Endodermal cell (in vitro differentiated cells): ENCODE data around the gene FNDC5. TPM values are rescaled to one million over a fixed set of nuclear protein-coding genes. Genes with fewer than 3 reads are reported as not detected.

Experiments used
- DNase-seq: peaks from one replicate; pipeline ENCODE4 v3.0.0-alpha.2; 2017
- H3K27ac ChIP-seq: 2 replicates; pipeline ENCODE4 v1.5.1; 2013; ENCODE audit warnings: mild to moderate bottlenecking, low read depth, low read length, moderate library complexity
- H3K27me3 ChIP-seq: 2 replicates; pipeline ENCODE4 v1.6.1; 2013; ENCODE audit warnings: mild to moderate bottlenecking, low read length, moderate library complexity; ENCODE audit not compliant: insufficient read depth, control insufficient read depth, poor library complexity, severe bottlenecking
- H3K36me3 ChIP-seq: 2 replicates; pipeline ENCODE4 v1.7.0; 2013; ENCODE audit warnings: mild to moderate bottlenecking, low read length, moderate library complexity; ENCODE audit not compliant: control insufficient read depth, insufficient read depth
- H3K4me1 ChIP-seq: one replicate; pipeline ENCODE4 v1.7.0; 2013; ENCODE audit warnings: low read length; ENCODE audit not compliant: control insufficient read depth, insufficient read depth
- H3K4me3 ChIP-seq: 2 replicates; pipeline ENCODE4 v1.5.1; 2013; ENCODE audit warnings: mild to moderate bottlenecking, low read length, moderate library complexity
- H3K9ac ChIP-seq: 2 replicates; pipeline ENCODE4 v1.6.1; 2013; ENCODE audit warnings: mild to moderate bottlenecking, low read length, moderate library complexity; ENCODE audit not compliant: poor library complexity, severe bottlenecking; ENCODE audit errors: extremely low read depth
- H3K9me3 ChIP-seq: 2 replicates; pipeline ENCODE4 v1.6.1; 2013; ENCODE audit warnings: mild to moderate bottlenecking, low read length, moderate library complexity; ENCODE audit not compliant: control insufficient read depth
- H3K27ac Mint-ChIP-seq: 2 replicates; pipeline ENCODE4 v1.8.0; 2020; ENCODE audit warnings: mixed read lengths
- H3K27me3 Mint-ChIP-seq: 2 replicates; pipeline ENCODE4 v1.8.0; 2021; ENCODE audit warnings: mild to moderate bottlenecking, mixed read lengths; ENCODE audit not compliant: insufficient read depth
- H3K36me3 Mint-ChIP-seq: 2 replicates; pipeline ENCODE4 v1.8.0; 2020; ENCODE audit warnings: low read depth, mixed read lengths
- H3K4me1 Mint-ChIP-seq: 2 replicates; pipeline ENCODE4 v1.8.0; 2020; ENCODE audit warnings: mixed read lengths
- H3K4me3 Mint-ChIP-seq: 2 replicates; pipeline ENCODE4 v1.8.0; 2020; ENCODE audit warnings: mild to moderate bottlenecking, moderate library complexity, mixed read lengths
- H3K9me3 Mint-ChIP-seq: 2 replicates; pipeline ENCODE4 v1.8.0; 2020; ENCODE audit warnings: mild to moderate bottlenecking, mixed read lengths
- WGBS, 2 experiments: methylation state at CpG; one replicate each; pipeline versions ENCODE4 v1.1.5 to v1.1.7; 2013; ENCODE audit warnings: missing lambda C conversion rate in 2 of 2, mixed read lengths in 1 of 2; ENCODE audit not compliant: insufficient coverage in 1 of 2, insufficient read length in 1 of 2; 5-methylcytosine and 5-hydroxymethylcytosine counted together
- total RNA-seq, 2 donors: library from RNA; stranded (reverse); fragmentation: NEBNext Ultra II Directional in 1 of 2; extraction: Animal tissue kit (Norgen Biotek cat#: 25700) in 1 of 2; gene quantifications; 2 replicates in 1 of 2; 3 replicates in 1 of 2; pipeline ENCODE4 v1.2.1, GENCODE V29; 2021
- TF ChIP-seq, protein P1 (sequence below): fragments of 200-600 bp; sonication (generic); conservative IDR thresholded peaks from 2 replicates; pipeline ENCODE4 v1.5.0; 2021; ENCODE audit warnings: antibody characterized with exemption, mild to moderate bottlenecking

The FNDC5 gene
- total RNA-seq, 2 donors from 2014 or later, result 6.0 to 7.2 TPM

DNA sequence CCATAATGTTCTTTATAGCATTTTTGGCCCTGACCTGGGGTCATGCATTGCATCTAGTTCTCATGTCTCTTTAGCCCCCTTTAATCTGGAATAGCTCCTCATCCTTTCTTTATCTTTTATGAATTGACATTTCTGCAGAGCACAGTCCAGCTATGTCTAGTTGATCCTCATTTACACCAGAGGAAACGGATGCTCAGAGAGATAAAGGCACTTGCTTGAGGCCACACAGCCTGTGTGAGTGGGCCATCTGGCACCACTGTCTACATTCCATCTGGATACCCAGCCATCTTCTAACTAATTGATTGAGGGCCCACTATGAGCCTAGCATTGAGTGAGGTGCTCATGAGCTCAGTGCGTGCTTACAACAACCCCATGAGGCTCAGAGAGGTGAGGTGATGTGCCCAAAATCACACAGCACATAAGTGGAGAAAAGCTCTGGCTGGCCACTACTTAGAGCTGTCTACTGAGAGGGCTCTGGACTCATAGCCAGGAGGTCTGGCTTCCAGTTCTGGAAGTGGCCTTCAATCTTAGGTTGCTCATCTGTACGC lies 19.1 kb upstream of the FNDC5 start:
- Mint-ChIP-seq H3K9me3 (peaks cover 6% of the 10 kb centered on the region), H3K4me1 (peaks cover 4% of the 10 kb centered on the region), H3K27me3 (peaks cover 93% of the 10 kb centered on the region), H3K27ac (no peak overlapping the region), H3K36me3 (no peaks in the 10 kb centered on the region), H3K4me3 (no peak overlapping the region)
- H3K4me1 ChIP-seq, result no peaks in the 10 kb centered on the region
- no peaks in the 10 kb centered on the region for H3K9me3 ChIP-seq
- no peak overlapping the region for H3K27ac ChIP-seq
- WGBS, 2 experiments, result 86 to 94% methylated on average over 3 of the region's 3 CpGs
- no peaks in the 10 kb centered on the region for H3K36me3 ChIP-seq
- TF ChIP-seq, protein P1, sequence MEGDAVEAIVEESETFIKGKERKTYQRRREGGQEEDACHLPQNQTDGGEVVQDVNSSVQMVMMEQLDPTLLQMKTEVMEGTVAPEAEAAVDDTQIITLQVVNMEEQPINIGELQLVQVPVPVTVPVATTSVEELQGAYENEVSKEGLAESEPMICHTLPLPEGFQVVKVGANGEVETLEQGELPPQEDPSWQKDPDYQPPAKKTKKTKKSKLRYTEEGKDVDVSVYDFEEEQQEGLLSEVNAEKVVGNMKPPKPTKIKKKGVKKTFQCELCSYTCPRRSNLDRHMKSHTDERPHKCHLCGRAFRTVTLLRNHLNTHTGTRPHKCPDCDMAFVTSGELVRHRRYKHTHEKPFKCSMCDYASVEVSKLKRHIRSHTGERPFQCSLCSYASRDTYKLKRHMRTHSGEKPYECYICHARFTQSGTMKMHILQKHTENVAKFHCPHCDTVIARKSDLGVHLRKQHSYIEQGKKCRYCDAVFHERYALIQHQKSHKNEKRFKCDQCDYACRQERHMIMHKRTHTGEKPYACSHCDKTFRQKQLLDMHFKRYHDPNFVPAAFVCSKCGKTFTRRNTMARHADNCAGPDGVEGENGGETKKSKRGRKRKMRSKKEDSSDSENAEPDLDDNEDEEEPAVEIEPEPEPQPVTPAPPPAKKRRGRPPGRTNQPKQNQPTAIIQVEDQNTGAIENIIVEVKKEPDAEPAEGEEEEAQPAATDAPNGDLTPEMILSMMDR, result no peak
- peaks cover 93% of the 10 kb centered on the region for H3K27me3 ChIP-seq
- H3K9ac ChIP-seq, result no peak overlapping the region
- DNase-seq, result no peak
- no peak overlapping the region for H3K4me3 ChIP-seq

DNA sequence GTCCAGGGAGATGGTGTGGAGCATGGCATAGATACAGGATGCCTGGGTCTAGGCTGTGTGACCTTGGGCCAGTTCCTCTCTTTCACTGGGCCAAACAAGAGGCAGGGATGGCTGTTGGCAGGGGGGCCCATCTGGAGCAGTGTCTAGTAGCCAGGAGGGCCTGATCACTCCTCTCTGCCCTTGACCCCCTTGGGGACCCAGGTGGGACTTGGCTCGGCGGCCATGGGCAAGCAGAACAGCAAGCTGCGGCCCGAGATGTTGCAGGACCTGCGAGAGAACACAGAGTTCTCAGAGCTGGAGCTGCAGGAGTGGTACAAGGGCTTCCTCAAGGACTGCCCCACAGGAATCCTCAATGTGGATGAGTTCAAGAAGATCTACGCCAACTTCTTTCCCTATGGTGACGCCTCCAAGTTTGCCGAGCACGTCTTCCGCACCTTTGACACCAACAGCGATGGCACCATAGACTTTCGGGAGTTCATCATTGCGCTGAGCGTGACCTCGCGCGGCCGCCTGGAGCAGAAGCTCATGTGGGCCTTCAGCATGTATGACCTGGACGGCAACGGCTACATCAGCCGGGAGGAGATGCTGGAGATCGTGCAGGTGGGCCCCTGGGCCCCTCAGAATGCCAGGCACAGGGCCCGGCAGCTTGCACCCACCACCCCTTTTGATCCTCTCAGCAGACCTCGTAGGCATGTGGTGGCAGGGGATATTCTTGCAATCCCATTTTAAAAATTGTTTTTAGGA lies 18.1 kb upstream of the FNDC5 start:
- Histone ChIP-seq H3K27me3 (peaks cover 96% of the 10 kb centered on the region), H3K36me3 (no peaks in the 10 kb centered on the region), H3K9me3 (no peaks in the 10 kb centered on the region), H3K27ac (no peak overlapping the region), H3K9ac (no peak overlapping the region), H3K4me3 (no peak overlapping the region), H3K4me1 (no peaks in the 10 kb centered on the region)
- Mint-ChIP-seq H3K27me3 (peaks cover 93% of the 10 kb centered on the region), H3K4me1 (peaks cover 4% of the 10 kb centered on the region), H3K4me3 (no peak overlapping the region), H3K36me3 (no peaks in the 10 kb centered on the region), H3K9me3 (peaks cover 6% of the 10 kb centered on the region), H3K27ac (no peak overlapping the region)
- TF ChIP-seq, protein P1, result no peak
- WGBS, 2 experiments, result 91 to 93% methylated on average over 21 to 24 of the region's 24 CpGs
- no peak for DNase-seq

DNA sequence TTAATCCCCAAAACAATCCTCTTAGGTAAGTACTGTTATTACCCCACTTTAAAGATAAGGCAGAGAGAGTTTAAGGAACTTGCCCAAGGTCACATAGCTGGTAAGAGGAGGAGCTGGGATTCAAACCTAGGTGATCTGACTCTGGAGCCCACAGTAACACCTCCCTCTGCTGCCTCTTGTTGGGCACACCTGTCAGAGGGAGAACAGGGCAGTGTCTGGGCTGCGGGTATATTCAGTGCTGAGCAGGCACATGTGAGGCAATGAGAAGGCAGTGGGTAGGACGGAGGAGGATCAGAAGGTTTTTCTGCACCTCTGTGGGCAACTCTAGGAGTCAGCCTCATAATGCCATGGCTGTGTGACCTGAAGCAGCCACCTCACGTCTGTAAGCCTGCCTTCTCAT lies 17.4 kb upstream of the FNDC5 start:
- WGBS, 2 experiments, result 69 to 85% methylated on average over 2 to 3 of the region's 3 CpGs
- TF ChIP-seq, protein P1, result no peak
- H3K9ac ChIP-seq, result no peak overlapping the region
- DNase-seq, result no peak
- no peaks in the 10 kb centered on the region for H3K36me3 ChIP-seq
- Mint-ChIP-seq H3K27ac (no peak overlapping the region), H3K4me1 (peaks cover 4% of the 10 kb centered on the region), H3K4me3 (no peak overlapping the region), H3K9me3 (peaks cover 6% of the 10 kb centered on the region), H3K27me3 (peaks cover 93% of the 10 kb centered on the region), H3K36me3 (no peaks in the 10 kb centered on the region)
- H3K9me3 ChIP-seq, result no peaks in the 10 kb centered on the region
- no peaks in the 10 kb centered on the region for H3K4me1 ChIP-seq
- H3K4me3 ChIP-seq, result no peak overlapping the region
- no peak overlapping the region for H3K27ac ChIP-seq
- peaks cover 90% of the 10 kb centered on the region for H3K27me3 ChIP-seq
